ENCODE results near the gene SCGB1D1.

Gene SCGB1D1

GRCh38 chr11:62236187-62236586, 46.2 kb downstream of the SCGB1D1 start:
- Histone ChIP-seq H3K4me3 (ENCODE audit: low read length in 2 of 2) (no peak overlapping the region), H3K23ac (ENCODE audit: low read depth, low read length, poor library complexity) (no peak overlapping the region), H2BK12ac (ENCODE audit: low read length) (no peak overlapping the region), H3K9ac (ENCODE audit: low read depth, low read length, poor library complexity) (no peak overlapping the region), H3K4me2 (ENCODE audit: insufficient read depth, low read length, poor library complexity, severe bottlenecking) (no peak overlapping the region), H2BK5ac (ENCODE audit: low read length) (no peak overlapping the region), H3K79me1 (ENCODE audit: low read depth, low read length) (no peaks in the 10 kb centered on the region), H3K27ac (replicated peaks; ENCODE audit: low read length) (no peak overlapping the region), H2BK15ac (ENCODE audit: low read length) (no peak overlapping the region), H3K4ac (ENCODE audit: low read length) (no peak overlapping the region), H3K4me1 (ENCODE audit: control insufficient read depth in 2 of 2, insufficient read depth in 1 of 2, low read depth in 1 of 2, low read length in 2 of 2) (no peaks in the 10 kb centered on the region), H3K27me3 (ENCODE audit: control insufficient read depth in 3 of 3, insufficient read depth in 3 of 3, low read depth in 1 of 3, low read length in 3 of 3) (peaks cover 0 to 7% (median 0%) of the 10 kb centered on the region in 3 experiments), H2AFZ (ENCODE audit: low read length) (no peak overlapping the region), H3K36me3 (replicated peaks in 1 of 2; ENCODE audit: control insufficient read depth in 2 of 2, insufficient read depth in 2 of 2, low read length in 2 of 2) (no peaks in the 10 kb centered on the region), H4K8ac (ENCODE audit: low read depth, low read length) (no peak overlapping the region), H3K18ac (ENCODE audit: low read length) (no peak overlapping the region), H2BK120ac (ENCODE audit: low read depth, low read length) (no peak overlapping the region), H4K91ac (ENCODE audit: low read depth, low read length, poor library complexity) (no peak overlapping the region), H3K14ac (ENCODE audit: low read length) (no peak overlapping the region), H3K9me3 (replicated peaks in 1 of 2; ENCODE audit: control insufficient read depth in 2 of 2, insufficient read depth in 1 of 2, low read depth in 1 of 2, low read length in 2 of 2) (no peaks in the 10 kb centered on the region), H2AK5ac (ENCODE audit: low read depth, low read length) (no peak overlapping the region)
- DNase-seq (ENCODE audit: low spot score), result no peak
- no CpG with 5 or more reads among the region's 2 CpGs for WGBS, 2 donors (ENCODE audit: extremely low coverage in 2 of 2, insufficient read length in 2 of 2, insufficient replicate concordance in 1 of 2)

GRCh38 chr11:62237499-62237898, 47.5 kb downstream of the SCGB1D1 start:
- no peak overlapping the region for H2AK5ac ChIP-seq (ENCODE audit: low read depth, low read length)
- H3K14ac ChIP-seq (ENCODE audit: low read length), result no peak overlapping the region
- H2BK5ac ChIP-seq (ENCODE audit: low read length), result no peak overlapping the region
- H2BK15ac ChIP-seq (ENCODE audit: low read length), result no peak overlapping the region
- H3K9ac ChIP-seq (ENCODE audit: low read depth, low read length, poor library complexity), result peak overlapping the region; percentile 7
- no peak overlapping the region for H4K8ac ChIP-seq (ENCODE audit: low read depth, low read length)
- H3K4me3 ChIP-seq (ENCODE audit: low read length in 2 of 2), result no peak overlapping the region
- no peak overlapping the region for H2BK12ac ChIP-seq (ENCODE audit: low read length)
- no peak overlapping the region for H2BK120ac ChIP-seq (ENCODE audit: low read depth, low read length)
- H3K18ac ChIP-seq (ENCODE audit: low read length), result no peak overlapping the region
- no peak overlapping the region for H4K91ac ChIP-seq (ENCODE audit: low read depth, low read length, poor library complexity)
- H3K4ac ChIP-seq (ENCODE audit: low read length), result no peak overlapping the region
- no peaks in the 10 kb centered on the region for H3K9me3 ChIP-seq (replicated peaks in 1 of 2; ENCODE audit: control insufficient read depth in 2 of 2, insufficient read depth in 1 of 2, low read depth in 1 of 2, low read length in 2 of 2)
- H3K36me3 ChIP-seq (replicated peaks in 1 of 2; ENCODE audit: control insufficient read depth in 2 of 2, insufficient read depth in 2 of 2, low read length in 2 of 2), result no peaks in the 10 kb centered on the region
- no peaks in the 10 kb centered on the region for H3K79me1 ChIP-seq (ENCODE audit: low read depth, low read length)
- no peak overlapping the region for H3K23ac ChIP-seq (ENCODE audit: low read depth, low read length, poor library complexity)
- no peak for DNase-seq (ENCODE audit: low spot score)
- H3K27ac ChIP-seq (replicated peaks; ENCODE audit: low read length), result no peak overlapping the region
- H3K4me2 ChIP-seq (ENCODE audit: insufficient read depth, low read length, poor library complexity, severe bottlenecking), result no peak overlapping the region
- H3K4me1 ChIP-seq (ENCODE audit: control insufficient read depth in 2 of 2, insufficient read depth in 1 of 2, low read depth in 1 of 2, low read length in 2 of 2), result peaks cover 0 to 2% of the 10 kb centered on the region in 2 donors
- H2AFZ ChIP-seq (ENCODE audit: low read length), result no peak overlapping the region
- no CpG with 5 or more reads among the region's 4 CpGs for WGBS, 2 donors (ENCODE audit: extremely low coverage in 2 of 2, insufficient read length in 2 of 2, insufficient replicate concordance in 1 of 2)
- peaks cover 0 to 7% (median 0%) of the 10 kb centered on the region in 3 experiments for H3K27me3 ChIP-seq (ENCODE audit: control insufficient read depth in 3 of 3, insufficient read depth in 3 of 3, low read depth in 1 of 3, low read length in 3 of 3)

- no peak overlapping the region for H3K4ac ChIP-seq (ENCODE audit: low read length)
- no peak overlapping the region for H3K14ac ChIP-seq (ENCODE audit: low read length)
- H3K4me3 ChIP-seq (ENCODE audit: low read length in 2 of 2), result no peak overlapping the region
- no peak overlapping the region for H2AFZ ChIP-seq (ENCODE audit: low read length)
- H3K36me3 ChIP-seq (replicated peaks in 1 of 2; ENCODE audit: control insufficient read depth in 2 of 2, insufficient read depth in 2 of 2, low read length in 2 of 2), result no peaks in the 10 kb centered on the region
- no CpG with 5 or more reads among the region's 4 CpGs for WGBS, 2 donors (ENCODE audit: extremely low coverage in 2 of 2, insufficient read length in 2 of 2, insufficient replicate concordance in 1 of 2)
- no peak overlapping the region for H2BK5ac ChIP-seq (ENCODE audit: low read length)
- H3K4me1 ChIP-seq (ENCODE audit: control insufficient read depth in 2 of 2, insufficient read depth in 1 of 2, low read depth in 1 of 2, low read length in 2 of 2), result peaks cover 0 to 2% of the 10 kb centered on the region in 2 donors
- no peak overlapping the region for H2BK12ac ChIP-seq (ENCODE audit: low read length)
- no peak overlapping the region for H2AK5ac ChIP-seq (ENCODE audit: low read depth, low read length)
- H2BK120ac ChIP-seq (ENCODE audit: low read depth, low read length), result no peak overlapping the region
- no peak overlapping the region for H3K23ac ChIP-seq (ENCODE audit: low read depth, low read length, poor library complexity)
- no peaks in the 10 kb centered on the region for H3K9me3 ChIP-seq (replicated peaks in 1 of 2; ENCODE audit: control insufficient read depth in 2 of 2, insufficient read depth in 1 of 2, low read depth in 1 of 2, low read length in 2 of 2)
- no peak overlapping the region for H4K8ac ChIP-seq (ENCODE audit: low read depth, low read length)
- no peak overlapping the region for H3K9ac ChIP-seq (ENCODE audit: low read depth, low read length, poor library complexity)
- peaks cover 0 to 7% (median 0%) of the 10 kb centered on the region in 3 experiments for H3K27me3 ChIP-seq (ENCODE audit: control insufficient read depth in 3 of 3, insufficient read depth in 3 of 3, low read depth in 1 of 3, low read length in 3 of 3)
- H3K4me2 ChIP-seq (ENCODE audit: insufficient read depth, low read length, poor library complexity, severe bottlenecking), result no peak overlapping the region
- H3K27ac ChIP-seq (replicated peaks; ENCODE audit: low read length), result no peak overlapping the region
- H3K18ac ChIP-seq (ENCODE audit: low read length), result no peak overlapping the region
- H3K79me1 ChIP-seq (ENCODE audit: low read depth, low read length), result no peaks in the 10 kb centered on the region
- no peak overlapping the region for H4K91ac ChIP-seq (ENCODE audit: low read depth, low read length, poor library complexity)
- no peak overlapping the region for H2BK15ac ChIP-seq (ENCODE audit: low read length)
- DNase-seq (ENCODE audit: low spot score), result no peak
Measured at GRCh38 chr11:62238151-62238550, 48.1 kb downstream of the SCGB1D1 start.

- H3K27me3 ChIP-seq (ENCODE audit: control insufficient read depth in 3 of 3, insufficient read depth in 3 of 3, low read depth in 1 of 3, low read length in 3 of 3), result peaks cover 0 to 7% (median 0%) of the 10 kb centered on the region in 3 experiments
- no peaks in the 10 kb centered on the region for H3K9me3 ChIP-seq (replicated peaks in 1 of 2; ENCODE audit: control insufficient read depth in 2 of 2, insufficient read depth in 1 of 2, low read depth in 1 of 2, low read length in 2 of 2)
- H3K36me3 ChIP-seq (replicated peaks in 1 of 2; ENCODE audit: control insufficient read depth in 2 of 2, insufficient read depth in 2 of 2, low read length in 2 of 2), result no peaks in the 10 kb centered on the region
- no peak overlapping the region for H3K23ac ChIP-seq (ENCODE audit: low read depth, low read length, poor library complexity)
- H2BK15ac ChIP-seq (ENCODE audit: low read length), result no peak overlapping the region
- no peak overlapping the region for H4K8ac ChIP-seq (ENCODE audit: low read depth, low read length)
- H2AFZ ChIP-seq (ENCODE audit: low read length), result no peak overlapping the region
- H4K91ac ChIP-seq (ENCODE audit: low read depth, low read length, poor library complexity), result no peak overlapping the region
- no peak overlapping the region for H2BK120ac ChIP-seq (ENCODE audit: low read depth, low read length)
- H2AK5ac ChIP-seq (ENCODE audit: low read depth, low read length), result no peak overlapping the region
- H3K4me1 ChIP-seq (ENCODE audit: control insufficient read depth in 2 of 2, insufficient read depth in 1 of 2, low read depth in 1 of 2, low read length in 2 of 2), result peaks cover 0 to 2% of the 10 kb centered on the region in 2 donors
- H2BK5ac ChIP-seq (ENCODE audit: low read length), result no peak overlapping the region
- H2BK12ac ChIP-seq (ENCODE audit: low read length), result no peak overlapping the region
- H3K79me1 ChIP-seq (ENCODE audit: low read depth, low read length), result no peaks in the 10 kb centered on the region
- WGBS, 2 donors (ENCODE audit: extremely low coverage in 2 of 2, insufficient read length in 2 of 2, insufficient replicate concordance in 1 of 2), result no CpG with 5 or more reads among the region's 3 CpGs
- no peak overlapping the region for H3K27ac ChIP-seq (replicated peaks; ENCODE audit: low read length)
- no peak overlapping the region for H3K4ac ChIP-seq (ENCODE audit: low read length)
- H3K9ac ChIP-seq (ENCODE audit: low read depth, low read length, poor library complexity), result no peak overlapping the region
- H3K4me2 ChIP-seq (ENCODE audit: insufficient read depth, low read length, poor library complexity, severe bottlenecking), result no peak overlapping the region
- H3K14ac ChIP-seq (ENCODE audit: low read length), result no peak overlapping the region
- DNase-seq (ENCODE audit: low spot score), result no peak
- H3K4me3 ChIP-seq (ENCODE audit: low read length in 2 of 2), result no peak overlapping the region
- no peak overlapping the region for H3K18ac ChIP-seq (ENCODE audit: low read length)
Measured at GRCh38 chr11:62241095-62241494, 51.1 kb downstream of the SCGB1D1 start.

All from neuronal stem cell (in vitro differentiated cells).